HCT116 (cell line): ENCODE measurements around the gene VWC2.
"Not testable (repeated sequence)": the region's sequence is repeated elsewhere in the genome, so short reads cannot be mapped to it uniquely, and the experiment has no call there.

Source experiments
- CEBPB ChIP-seq: IDR thresholded peaks from 2 replicates; pipeline ENCODE4 v1.6.1; 2012; ENCODE audit warnings: low read depth
- CTCF ChIP-seq, 3 experiments: fragments of 200-600 bp in 1 of 3; sonication (generic) in 1 of 3; IDR thresholded peaks in 2 of 3; conservative IDR thresholded peaks in 1 of 3; 2 replicates each; pipeline ENCODE4 v1.5.1; 2012 to 2017; ENCODE audit warnings: low read depth in 2 of 3, low read length in 2 of 3, antibody characterized with exemption in 1 of 3, borderline replicate concordance in 1 of 3, control low read depth in 1 of 3, mild to moderate bottlenecking in 1 of 3, mixed read lengths in 1 of 3, mixed run types in 1 of 3, moderate library complexity in 1 of 3; ENCODE audit not compliant: insufficient read depth in 1 of 3
- ELF1 ChIP-seq: IDR thresholded peaks from 2 replicates; pipeline ENCODE4 v1.6.1; 2012; ENCODE audit warnings: low read depth, borderline replicate concordance
- EZH2 ChIP-seq: fragments of 200-600 bp; sonication (generic); IDR thresholded peaks from 2 replicates; pipeline ENCODE4 v1.6.1; 2017; ENCODE audit warnings: antibody characterized with exemption, mixed run types
- EZH2phosphoT487 ChIP-seq: fragments of 200-600 bp; IDR thresholded peaks from 2 replicates; pipeline ENCODE4 v1.6.1; 2018; ENCODE audit warnings: antibody characterized with exemption, borderline replicate concordance
- FOSL1 ChIP-seq: IDR thresholded peaks from 2 replicates; pipeline ENCODE4 v1.6.1; 2012; ENCODE audit warnings: low read depth
- POLR2A ChIP-seq: IDR thresholded peaks from 2 replicates; pipeline ENCODE4 v1.7.0; 2011; ENCODE audit warnings: borderline replicate concordance; ENCODE audit not compliant: insufficient read depth, insufficient read length; ENCODE audit errors: extremely low read depth
- POLR2AphosphoS5 ChIP-seq: IDR thresholded peaks from 2 replicates; pipeline ENCODE4 v1.6.1; 2011; ENCODE audit warnings: mild to moderate bottlenecking, low read depth, low read length, moderate library complexity
- RAD21 ChIP-seq: IDR thresholded peaks from 2 replicates; pipeline ENCODE4 v1.6.1; 2012; ENCODE audit warnings: low read depth, mild to moderate bottlenecking
- REST ChIP-seq: IDR thresholded peaks from 2 replicates; pipeline ENCODE4 v1.6.1; 2012; ENCODE audit warnings: low read depth
- SIN3A ChIP-seq: IDR thresholded peaks from 2 replicates; pipeline ENCODE4 v1.6.1; 2012; ENCODE audit warnings: low read depth
- YY1 ChIP-seq: IDR thresholded peaks from 2 replicates; pipeline ENCODE4 v1.6.1; 2011; ENCODE audit warnings: low read length, low read depth, moderate library complexity, mild to moderate bottlenecking; ENCODE audit not compliant: insufficient replicate concordance; ENCODE audit errors: extremely low read depth
- ZBTB33 ChIP-seq: IDR thresholded peaks from 2 replicates; pipeline ENCODE4 v1.6.1; 2011; ENCODE audit warnings: mild to moderate bottlenecking, low read length, moderate library complexity; ENCODE audit not compliant: insufficient replicate concordance; ENCODE audit errors: extremely low read depth

GRCh38 chr7:49851614-49851934 lies 78.1 kb downstream of the VWC2 start:
- TF ChIP-seq CTCF (IDR thresholded peaks at IDR 0.05 in 2 of 3, conservative IDR thresholded peaks at IDR 0.05 in 1 of 3; ENCODE audit: borderline replicate concordance in 1 of 3, insufficient read depth in 1 of 3, low read depth in 2 of 3, low read length in 2 of 3); SIN3A; EZH2phosphoT487; YY1; EZH2; POLR2A; RAD21; ZBTB33; POLR2AphosphoS5; CEBPB; REST; ELF1; FOSL1: not testable (repeated sequence)
